ENCODE data around the gene SLC25A28. TPM values are rescaled to one million over a fixed set of nuclear protein-coding genes. Genes with fewer than 3 reads are reported as not detected.
A peak's percentile ranks its signal among the peaks of the same experiment; 100 is the strongest.

The SLC25A28 gene
- total RNA-seq (15.3 and 34.5 TPM in 2 replicates), polyA plus RNA-seq (33.9 and 41.4 TPM in 2 replicates)

- Histone ChIP-seq H3K4me3 (peak within 1 kb of the TSS; percentile 87), H3K27me3 (no peaks in the 10 kb centered on the region), H3K27ac (peak within 1 kb of the TSS; percentile 96), H3K9me3 (ENCODE audit: low read depth) (no peaks in the 10 kb centered on the region), H3K4me1 (ENCODE audit: low read depth) (peaks cover 24% of the 10 kb centered on the region), H3K36me3 (no peaks in the 10 kb centered on the region)
- TF ChIP-seq CTCF (IDR thresholded peaks at IDR 0.05; ENCODE audit: low read depth, low read length) = no peak
- peak in 1 of 2 donors; percentile 100 for DNase-seq (ENCODE audit: low read depth in 1 of 2, low spot score in 1 of 2)
Observed at GRCh38 chr10:99619851-99620710, at the start of gene SLC25A28. SLC25A28 (minus strand) TSS chr10:99620439; CDS start chr10:99620335, 104 bp downstream.

DNA sequence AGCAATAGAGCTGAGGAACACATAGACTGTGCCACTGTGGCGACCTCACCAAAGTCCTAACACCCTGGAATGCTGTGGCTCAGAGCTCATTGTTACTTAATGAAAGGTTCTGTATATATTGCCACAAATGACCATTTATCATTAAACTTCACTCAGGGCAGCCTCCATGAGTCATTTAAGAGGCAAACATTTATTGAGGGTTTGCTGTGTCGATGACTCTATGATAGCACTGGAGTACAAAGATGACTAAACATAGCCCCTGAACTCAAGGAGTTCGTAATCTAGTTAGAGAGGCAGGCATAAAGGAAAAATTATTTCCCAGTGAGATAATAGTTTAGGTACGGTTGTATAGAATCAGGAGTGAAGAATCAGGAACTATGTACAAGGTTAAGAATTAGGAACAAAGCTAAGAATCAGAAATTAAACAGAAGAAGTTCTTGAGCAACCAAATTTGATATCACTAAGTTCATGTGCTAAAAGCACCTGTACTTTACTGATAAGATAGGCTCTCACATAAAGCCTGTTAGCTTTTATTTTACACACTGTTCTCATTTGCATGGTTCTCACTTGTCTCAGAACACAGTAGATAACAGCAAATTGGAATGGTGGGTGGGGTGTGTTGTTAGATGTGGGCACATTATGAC, 47.0 kb upstream of the SLC25A28 start:
- no peak overlapping the region for H3K27ac ChIP-seq
- H3K4me1 ChIP-seq (ENCODE audit: low read depth) = peaks cover 6% of the 10 kb centered on the region
- H3K36me3 ChIP-seq = no peaks in the 10 kb centered on the region
- no peak for TF ChIP-seq CTCF (IDR thresholded peaks at IDR 0.05; ENCODE audit: low read depth, low read length)
- H3K27me3 ChIP-seq = no peaks in the 10 kb centered on the region
- DNase-seq (ENCODE audit: low read depth in 1 of 2, low spot score in 1 of 2) = peak in 1 of 2 donors; percentile 21
- no peak overlapping the region for H3K4me3 ChIP-seq
- no peaks in the 10 kb centered on the region for H3K9me3 ChIP-seq (ENCODE audit: low read depth)

GRCh38 chr10:99665304-99665703, 45.1 kb upstream of the SLC25A28 start:
- H3K36me3 ChIP-seq = no peaks in the 10 kb centered on the region
- no peak for TF ChIP-seq CTCF (IDR thresholded peaks at IDR 0.05; ENCODE audit: low read depth, low read length)
- no peaks in the 10 kb centered on the region for H3K27me3 ChIP-seq
- no peak overlapping the region for H3K27ac ChIP-seq
- no peaks in the 10 kb centered on the region for H3K9me3 ChIP-seq (ENCODE audit: low read depth)
- DNase-seq (ENCODE audit: low read depth in 1 of 2, low spot score in 1 of 2) = no peak
- no peak overlapping the region for H3K4me3 ChIP-seq
- H3K4me1 ChIP-seq (ENCODE audit: low read depth) = peaks cover 7% of the 10 kb centered on the region

- Histone ChIP-seq H3K27ac (no peak overlapping the region), H3K9me3 (ENCODE audit: low read depth) (no peaks in the 10 kb centered on the region), H3K4me3 (no peak overlapping the region), H3K27me3 (peaks cover 24% of the 10 kb centered on the region), H3K4me1 (ENCODE audit: low read depth) (peaks cover 6% of the 10 kb centered on the region), H3K36me3 (no peaks in the 10 kb centered on the region)
- TF ChIP-seq CTCF (IDR thresholded peaks at IDR 0.05; ENCODE audit: low read depth, low read length) = no peak
- peak in 1 of 2 donors; percentile 73 for DNase-seq (ENCODE audit: low read depth in 1 of 2, low spot score in 1 of 2)
Observed at GRCh38 chr10:99661377-99661763, 41.1 kb upstream of the SLC25A28 start.

- Histone ChIP-seq H3K36me3 (no peaks in the 10 kb centered on the region), H3K27me3 (peaks cover 25% of the 10 kb centered on the region), H3K27ac (no peak overlapping the region), H3K4me1 (ENCODE audit: low read depth) (peaks cover 6% of the 10 kb centered on the region), H3K9me3 (ENCODE audit: low read depth) (no peaks in the 10 kb centered on the region), H3K4me3 (no peak overlapping the region)
- TF ChIP-seq CTCF (IDR thresholded peaks at IDR 0.05; ENCODE audit: low read depth, low read length) = no peak
- DNase-seq (ENCODE audit: low read depth in 1 of 2, low spot score in 1 of 2) = peak in 1 of 2 donors; percentile 41
Observed at GRCh38 chr10:99660662-99661376, 40.6 kb upstream of the SLC25A28 start.

Data from cardiac muscle cell (in vitro differentiated cells and primary cell).